ENCODE data around the gene B3GNT7.

- TF ChIP-seq POLR2A (IDR thresholded peaks at IDR 0.05), result no peak
- no peak for TF ChIP-seq CTCF (IDR thresholded peaks at IDR 0.05)
- no peak for TF ChIP-seq EP300 (IDR thresholded peaks at IDR 0.05)
- TF ChIP-seq POLR2AphosphoS5 (IDR thresholded peaks at IDR 0.05), result no peak
These were observed 24.0 kb upstream of the B3GNT7 start for GRCh38 chr2:231371430-231372054.
